NCI-H2107 (cell line): Measurements from ENCODE around the gene EPYC.

Experiments used
- DNase-seq: peaks from one replicate; lab custom pipeline; 2025; lab: John Stamatoyannopoulos, UW

EPYC gene

GRCh38 chr12:91004872-91005271, at the start of gene EPYC:
TSS of gene EPYC (minus strand) at chr12:91004972. CDS start at chr12:91002565, 2,407 bp downstream.
- DNase-seq, result no peak

- DNase-seq, result no peak
Measured at GRCh38 chr12:91053951-91054715, 49.4 kb upstream of the EPYC start.

- DNase-seq, result no peak
Measured at GRCh38 chr12:91052026-91052425, 47.3 kb upstream of the EPYC start.

- no peak for DNase-seq
Measured at GRCh38 chr12:91044586-91044985, 39.8 kb upstream of the EPYC start.

GRCh38 chr12:91043408-91043807, 38.6 kb upstream of the EPYC start:
- DNase-seq, result no peak

GRCh38 chr12:91040096-91040755, 35.5 kb upstream of the EPYC start:
- no peak for DNase-seq

- no peak for DNase-seq
Measured at GRCh38 chr12:91037276-91037675, 32.5 kb upstream of the EPYC start.

- no peak for DNase-seq
Measured at GRCh38 chr12:91033251-91033650, 28.5 kb upstream of the EPYC start.

GRCh38 chr12:91023326-91024004, 18.7 kb upstream of the EPYC start:
- no peak for DNase-seq

- no peak for DNase-seq
Measured at GRCh38 chr12:91021076-91021475, 16.3 kb upstream of the EPYC start.

GRCh38 chr12:91019455-91019854, 14.7 kb upstream of the EPYC start:
- no peak for DNase-seq

- DNase-seq, result no peak
Measured at GRCh38 chr12:91017511-91018263, 12.9 kb upstream of the EPYC start.

- no peak for DNase-seq
Measured at GRCh38 chr12:91017043-91017442, 12.3 kb upstream of the EPYC start.

GRCh38 chr12:91009319-91009950, 4.7 kb upstream of the EPYC start:
- no peak for DNase-seq

GRCh38 chr12:91007531-91008290, 2.9 kb upstream of the EPYC start:
- no peak for DNase-seq

GRCh38 chr12:91003737-91004136, 1.0 kb downstream of the EPYC start:
- no peak for DNase-seq

- no peak for DNase-seq
Measured at GRCh38 chr12:91001306-91001705, 3.5 kb downstream of the EPYC start.

GRCh38 chr12:90999966-91000365, 4.8 kb downstream of the EPYC start:
- no peak for DNase-seq

- DNase-seq, result no peak
Measured at GRCh38 chr12:90999527-90999926, 5.2 kb downstream of the EPYC start.

GRCh38 chr12:90995010-90995409, 9.8 kb downstream of the EPYC start:
- DNase-seq, result no peak

GRCh38 chr12:90991952-90992465, 12.8 kb downstream of the EPYC start:
- no peak for DNase-seq
